ENCODE data around the gene NUP93.

Gene NUP93

GRCh38 chr16:56701534-56701933, 28.4 kb upstream of the NUP93 start:
- peak overlapping the region; percentile 23 for H3K27ac ChIP-seq (ENCODE audit: low read length)
- no peak overlapping the region; the same call in 1 of the 2 replicates for H3K4me2 ChIP-seq (ENCODE audit: insufficient read depth, low read length)
- ATAC-seq (ENCODE audit: insufficient read depth, low read depth): no peak
- no peak for DNase-seq
- H4K20me1 ChIP-seq (ENCODE audit: insufficient read depth, low read length): no peaks in the 10 kb centered on the region
- no peaks in the 10 kb centered on the region for H3K27me3 ChIP-seq (ENCODE audit: insufficient read depth, low read length, poor library complexity)
- H3K9me3 ChIP-seq (ENCODE audit: insufficient read depth, low read length, severe bottlenecking): peaks cover 4% of the 10 kb centered on the region
- no peak for TF ChIP-seq EZH2 (IDR thresholded peaks at IDR 0.05; ENCODE audit: borderline replicate concordance, low read depth, low read length, severe bottlenecking)
- no peak for TF ChIP-seq CTCF (IDR thresholded peaks at IDR 0.05; ENCODE audit: borderline replicate concordance, extremely low read depth, low read length, poor library complexity, severe bottlenecking)
- peak overlapping the region; percentile 52 for H2AFZ ChIP-seq (ENCODE audit: low read depth, low read length)
- H3K4me1 ChIP-seq (ENCODE audit: insufficient read depth, low read length): peaks cover 11% of the 10 kb centered on the region
- H3K9ac ChIP-seq (ENCODE audit: low read depth, low read length): no peak overlapping the region
- H3K36me3 ChIP-seq (ENCODE audit: insufficient read depth, low read length): no peaks in the 10 kb centered on the region
- no peaks in the 10 kb centered on the region for H3K79me2 ChIP-seq (ENCODE audit: insufficient read depth, low read length)
- H3K4me3 ChIP-seq (ENCODE audit: low read depth in 1 of 2, low read length in 2 of 2): no peak overlapping the region

DNA sequence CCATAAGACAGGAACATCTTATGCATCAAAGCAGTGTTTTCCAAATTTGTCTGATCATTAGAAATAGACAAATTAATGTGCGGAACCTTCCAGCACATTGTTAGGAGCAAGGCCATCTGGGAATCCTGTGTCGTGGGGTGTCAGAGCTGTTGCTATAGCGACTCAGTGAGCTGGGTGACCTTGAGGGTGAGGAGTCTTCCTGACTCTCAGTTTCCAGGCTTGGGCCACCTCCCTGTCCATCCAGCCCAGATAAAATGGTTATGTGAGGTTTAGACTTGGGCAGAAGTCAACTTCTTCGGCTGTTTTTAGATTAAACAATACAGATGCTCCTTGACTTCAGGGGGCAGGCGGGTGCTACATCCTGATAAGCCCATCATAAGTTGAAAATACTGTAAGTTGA, 27.1 kb upstream of the NUP93 start:
- Histone ChIP-seq H3K79me2 (ENCODE audit: insufficient read depth, low read length) (no peaks in the 10 kb centered on the region), H2AFZ (ENCODE audit: low read depth, low read length) (peak overlapping the region; percentile 53), H3K27me3 (ENCODE audit: insufficient read depth, low read length, poor library complexity) (no peaks in the 10 kb centered on the region), H3K9me3 (ENCODE audit: insufficient read depth, low read length, severe bottlenecking) (no peaks in the 10 kb centered on the region), H3K4me3 (ENCODE audit: low read depth in 1 of 2, low read length in 2 of 2) (no peak overlapping the region), H4K20me1 (ENCODE audit: insufficient read depth, low read length) (no peaks in the 10 kb centered on the region), H3K36me3 (ENCODE audit: insufficient read depth, low read length) (no peaks in the 10 kb centered on the region), H3K4me2 (ENCODE audit: insufficient read depth, low read length) (no peak overlapping the region), H3K27ac (ENCODE audit: low read length) (no peak overlapping the region), H3K9ac (ENCODE audit: low read depth, low read length) (0 out of 2 replicates have a peak overlapping the region, but pooled peaks have one; percentile 22), H3K4me1 (ENCODE audit: insufficient read depth, low read length) (peaks cover 16% of the 10 kb centered on the region)
- DNase-seq (no peak), ATAC-seq (ENCODE audit: insufficient read depth, low read depth) (no peak)
- TF ChIP-seq EZH2 (IDR thresholded peaks at IDR 0.05; ENCODE audit: borderline replicate concordance, low read depth, low read length, severe bottlenecking) (no peak), CTCF (IDR thresholded peaks at IDR 0.05; ENCODE audit: borderline replicate concordance, extremely low read depth, low read length, poor library complexity, severe bottlenecking) (no peak)

DNA sequence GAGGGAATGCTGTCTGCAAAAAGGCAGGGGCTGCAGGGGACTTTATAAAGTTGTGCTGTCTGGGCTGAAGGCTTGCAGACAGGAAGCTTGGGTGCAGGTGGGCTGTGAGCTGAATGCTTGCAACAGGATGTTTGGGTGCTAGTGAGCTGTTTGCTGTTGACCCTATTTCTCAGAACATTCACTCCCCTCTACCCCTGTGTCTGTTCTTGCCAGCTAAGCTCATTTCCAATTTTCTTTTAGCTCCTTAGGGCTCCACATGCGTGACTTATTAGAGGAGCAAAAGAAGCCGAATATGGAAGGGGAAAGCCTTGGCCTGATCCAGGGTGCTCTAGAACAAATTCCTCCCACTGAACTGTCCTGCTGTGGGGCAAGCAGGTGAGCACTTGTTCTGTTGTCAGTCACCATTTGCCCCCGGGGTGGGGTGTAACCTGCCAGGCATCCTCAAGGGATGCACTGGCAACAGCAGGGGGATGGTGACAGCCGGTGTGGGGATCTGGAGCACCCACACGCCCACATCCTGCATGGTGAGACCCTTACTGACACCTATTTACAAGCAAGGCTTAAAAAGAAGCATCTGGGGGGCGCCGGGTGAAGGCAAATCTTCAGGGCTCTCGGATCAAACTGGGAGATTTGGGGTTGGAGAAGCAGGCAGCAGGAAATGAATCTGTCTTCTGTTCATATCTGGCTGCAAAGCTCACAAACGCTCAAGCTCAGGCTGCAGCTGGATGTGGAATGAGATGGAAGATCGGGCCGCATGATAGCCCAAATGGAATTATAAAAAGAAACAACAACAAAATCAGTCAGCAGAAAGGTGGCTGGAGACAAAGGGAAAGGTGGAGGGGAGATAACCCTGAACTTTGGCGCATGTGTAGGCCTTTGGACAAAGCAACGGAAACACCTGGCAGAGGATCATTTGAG, 21.1 kb upstream of the NUP93 start:
- Histone ChIP-seq H3K79me2 (ENCODE audit: insufficient read depth, low read length) (peaks cover 8% of the 10 kb centered on the region; the same call in 1 of the 2 replicates), H3K27ac (ENCODE audit: low read length) (peak overlapping the region; percentile 99), H3K9ac (ENCODE audit: low read depth, low read length) (peak overlapping the region; percentile 69), H3K4me1 (ENCODE audit: insufficient read depth, low read length) (peaks cover 41% of the 10 kb centered on the region), H3K4me2 (ENCODE audit: insufficient read depth, low read length) (peak overlapping the region; percentile 74), H3K9me3 (ENCODE audit: insufficient read depth, low read length, severe bottlenecking) (no peaks in the 10 kb centered on the region), H4K20me1 (ENCODE audit: insufficient read depth, low read length) (no peaks in the 10 kb centered on the region), H3K36me3 (ENCODE audit: insufficient read depth, low read length) (no peaks in the 10 kb centered on the region), H3K4me3 (ENCODE audit: low read depth in 1 of 2, low read length in 2 of 2) (peak overlapping the region; percentile 1 to 57; a peak in 3 of 4 replicates), H2AFZ (ENCODE audit: low read depth, low read length) (peak overlapping the region; percentile 64), H3K27me3 (ENCODE audit: insufficient read depth, low read length, poor library complexity) (no peaks in the 10 kb centered on the region)
- DNase-seq: peak; percentile 89
- TF ChIP-seq CTCF (IDR thresholded peaks at IDR 0.05; ENCODE audit: borderline replicate concordance, extremely low read depth, low read length, poor library complexity, severe bottlenecking) (peak; percentile 12), EZH2 (IDR thresholded peaks at IDR 0.05; ENCODE audit: borderline replicate concordance, low read depth, low read length, severe bottlenecking) (no peak)
- ATAC-seq (ENCODE audit: insufficient read depth, low read depth): peak; percentile 88

Data from DND-41 (cell line).